Stimulated activated naive CD8-positive, alpha-beta T cell treated with anti-CD3 and anti-CD28 coated beads, Interleukin-15, Interleukin-2, amounts not matched to agents 100 ng/mL and 50 ng/mL, for 24 hours (primary cell): ENCODE results near the gene DEPDC1B.

Experiments
- H3K27ac Mint-ChIP-seq: one replicate; pipeline ENCODE4 v1.8.0; 2021; ENCODE audit warnings: mild to moderate bottlenecking, mixed read lengths
- H3K27me3 Mint-ChIP-seq: one replicate; pipeline ENCODE4 v1.8.0; 2021; ENCODE audit warnings: mixed read lengths
- H3K36me3 Mint-ChIP-seq: one replicate; pipeline ENCODE4 v1.8.0; 2021; ENCODE audit warnings: low read depth, mixed read lengths
- H3K4me1 Mint-ChIP-seq: one replicate; pipeline ENCODE4 v1.8.0; 2021; ENCODE audit warnings: low read depth, mixed read lengths
- H3K4me3 Mint-ChIP-seq: one replicate; pipeline ENCODE4 v1.8.0; 2021; ENCODE audit warnings: mild to moderate bottlenecking, mixed read lengths
- H3K9me3 Mint-ChIP-seq: one replicate; pipeline ENCODE4 v1.8.0; 2021; ENCODE audit warnings: mixed read lengths

DEPDC1B gene

GRCh38 chr5:60677850-60678664 is 21.9 kb downstream of the DEPDC1B start:
- Mint-ChIP-seq H3K27me3 (no peaks in the 10 kb centered on the region), H3K9me3 (no peaks in the 10 kb centered on the region), H3K27ac (peak overlapping the region; percentile 52), H3K36me3 (no peaks in the 10 kb centered on the region), H3K4me3 (no peak overlapping the region), H3K4me1 (no peaks in the 10 kb centered on the region)

- Mint-ChIP-seq H3K4me1 (no peaks in the 10 kb centered on the region), H3K36me3 (no peaks in the 10 kb centered on the region), H3K9me3 (no peaks in the 10 kb centered on the region), H3K4me3 (no peak overlapping the region), H3K27me3 (no peaks in the 10 kb centered on the region), H3K27ac (no peak overlapping the region)
Measured at GRCh38 chr5:60675286-60675685, 24.7 kb downstream of the DEPDC1B start.

GRCh38 chr5:60674251-60675069 is 25.5 kb downstream of the DEPDC1B start:
- no peaks in the 10 kb centered on the region for H3K4me1 Mint-ChIP-seq
- H3K27me3 Mint-ChIP-seq: no peaks in the 10 kb centered on the region
- H3K4me3 Mint-ChIP-seq: no peak overlapping the region
- no peak overlapping the region for H3K27ac Mint-ChIP-seq
- H3K36me3 Mint-ChIP-seq: no peaks in the 10 kb centered on the region
- no peaks in the 10 kb centered on the region for H3K9me3 Mint-ChIP-seq

GRCh38 chr5:60673334-60673733 is 26.6 kb downstream of the DEPDC1B start:
- Mint-ChIP-seq H3K27me3 (no peaks in the 10 kb centered on the region), H3K4me3 (no peak overlapping the region), H3K4me1 (no peaks in the 10 kb centered on the region), H3K9me3 (no peaks in the 10 kb centered on the region), H3K27ac (no peak overlapping the region), H3K36me3 (no peaks in the 10 kb centered on the region)

GRCh38 chr5:60672693-60673264 is 27.2 kb downstream of the DEPDC1B start:
- H3K4me3 Mint-ChIP-seq: no peak overlapping the region

GRCh38 chr5:60671899-60672692 is 27.9 kb downstream of the DEPDC1B start:
- no peaks in the 10 kb centered on the region for H3K27me3 Mint-ChIP-seq
- H3K4me1 Mint-ChIP-seq: no peaks in the 10 kb centered on the region
- H3K36me3 Mint-ChIP-seq: no peaks in the 10 kb centered on the region
- no peak overlapping the region for H3K27ac Mint-ChIP-seq
- no peaks in the 10 kb centered on the region for H3K9me3 Mint-ChIP-seq
- H3K4me3 Mint-ChIP-seq: no peak overlapping the region

More at GRCh38 chr5:60672693-60673264, 27.2 kb downstream of the DEPDC1B start:
- H3K9me3 Mint-ChIP-seq: no peaks in the 10 kb centered on the region
- H3K36me3 Mint-ChIP-seq: no peaks in the 10 kb centered on the region
- H3K27me3 Mint-ChIP-seq: no peaks in the 10 kb centered on the region
- H3K27ac Mint-ChIP-seq: no peak overlapping the region
- no peaks in the 10 kb centered on the region for H3K4me1 Mint-ChIP-seq

GRCh38 chr5:60670749-60671148 is 29.2 kb downstream of the DEPDC1B start:
- H3K27ac Mint-ChIP-seq: no peak overlapping the region
- H3K4me1 Mint-ChIP-seq: no peaks in the 10 kb centered on the region
- no peaks in the 10 kb centered on the region for H3K27me3 Mint-ChIP-seq
- H3K36me3 Mint-ChIP-seq: no peaks in the 10 kb centered on the region
- no peak overlapping the region for H3K4me3 Mint-ChIP-seq
- H3K9me3 Mint-ChIP-seq: no peaks in the 10 kb centered on the region

- no peaks in the 10 kb centered on the region for H3K4me1 Mint-ChIP-seq
- no peaks in the 10 kb centered on the region for H3K9me3 Mint-ChIP-seq
- no peaks in the 10 kb centered on the region for H3K27me3 Mint-ChIP-seq
- no peaks in the 10 kb centered on the region for H3K36me3 Mint-ChIP-seq
- H3K27ac Mint-ChIP-seq: no peak overlapping the region
- no peak overlapping the region for H3K4me3 Mint-ChIP-seq
Measured at GRCh38 chr5:60668686-60669304, 31.2 kb downstream of the DEPDC1B start.

GRCh38 chr5:60651872-60652620 is 47.9 kb downstream of the DEPDC1B start:
- no peaks in the 10 kb centered on the region for H3K36me3 Mint-ChIP-seq
- no peaks in the 10 kb centered on the region for H3K4me1 Mint-ChIP-seq
- H3K27ac Mint-ChIP-seq: no peak overlapping the region
- peaks cover 6% of the 10 kb centered on the region for H3K9me3 Mint-ChIP-seq
- no peaks in the 10 kb centered on the region for H3K27me3 Mint-ChIP-seq
- no peak overlapping the region for H3K4me3 Mint-ChIP-seq

- Mint-ChIP-seq H3K9me3 (no peaks in the 10 kb centered on the region), H3K4me1 (no peaks in the 10 kb centered on the region), H3K27ac (no peak overlapping the region), H3K4me3 (no peak overlapping the region), H3K27me3 (no peaks in the 10 kb centered on the region), H3K36me3 (no peaks in the 10 kb centered on the region)
Measured at GRCh38 chr5:60649288-60649917, 50.6 kb downstream of the DEPDC1B start.

GRCh38 chr5:60648175-60648574 is 51.8 kb downstream of the DEPDC1B start:
- Mint-ChIP-seq H3K4me1 (no peaks in the 10 kb centered on the region), H3K27me3 (no peaks in the 10 kb centered on the region), H3K4me3 (no peak overlapping the region), H3K9me3 (no peaks in the 10 kb centered on the region), H3K27ac (no peak overlapping the region), H3K36me3 (no peaks in the 10 kb centered on the region)

GRCh38 chr5:60640901-60641300 is 59.1 kb downstream of the DEPDC1B start:
- no peak overlapping the region for H3K4me3 Mint-ChIP-seq
- no peaks in the 10 kb centered on the region for H3K27me3 Mint-ChIP-seq
- H3K4me1 Mint-ChIP-seq: no peaks in the 10 kb centered on the region
- peaks cover 3% of the 10 kb centered on the region for H3K36me3 Mint-ChIP-seq
- no peaks in the 10 kb centered on the region for H3K9me3 Mint-ChIP-seq
- no peak overlapping the region for H3K27ac Mint-ChIP-seq

GRCh38 chr5:60639544-60639943 is 60.4 kb downstream of the DEPDC1B start:
- H3K27ac Mint-ChIP-seq: no peak overlapping the region
- no peaks in the 10 kb centered on the region for H3K9me3 Mint-ChIP-seq
- no peaks in the 10 kb centered on the region for H3K4me1 Mint-ChIP-seq
- peaks cover 10% of the 10 kb centered on the region for H3K36me3 Mint-ChIP-seq
- no peak overlapping the region for H3K4me3 Mint-ChIP-seq
- no peaks in the 10 kb centered on the region for H3K27me3 Mint-ChIP-seq
